Measurements from ENCODE around the gene ERO1A.

DNA sequence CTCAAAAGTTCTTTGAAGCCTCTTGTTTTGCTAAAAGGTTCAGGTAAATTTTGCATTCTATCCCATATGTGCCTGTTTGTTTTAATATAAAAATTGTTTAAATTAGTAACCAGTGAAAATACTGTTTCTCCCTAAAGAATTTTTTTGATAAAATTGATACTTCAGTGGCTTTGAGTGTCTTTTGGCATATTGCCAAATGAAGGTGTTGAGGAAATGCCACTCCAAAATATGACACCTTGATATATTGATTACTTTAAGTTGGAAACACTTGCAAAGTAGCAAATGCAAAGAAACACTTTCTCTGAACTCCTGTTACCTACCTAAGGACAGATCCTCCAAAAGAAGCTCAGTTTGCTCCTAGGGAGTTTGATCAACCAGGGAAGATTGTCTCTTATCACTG lies 43.1 kb upstream of the ERO1A start:
- TF ChIP-seq POLR2AphosphoS5 (IDR thresholded peaks at IDR 0.05; ENCODE audit: borderline replicate concordance, low read depth, low read length): no peak
- TF ChIP-seq EZH2 (IDR thresholded peaks at IDR 0.05): no peak
- no peak for TF ChIP-seq FOXP2 (optimal IDR thresholded peaks at IDR 0.05; ENCODE audit: control extremely low read depth, extremely low read length, insufficient read depth)

Measured in SK-N-MC (cell line).